ENCODE results near the gene ST3GAL3.

DNA sequence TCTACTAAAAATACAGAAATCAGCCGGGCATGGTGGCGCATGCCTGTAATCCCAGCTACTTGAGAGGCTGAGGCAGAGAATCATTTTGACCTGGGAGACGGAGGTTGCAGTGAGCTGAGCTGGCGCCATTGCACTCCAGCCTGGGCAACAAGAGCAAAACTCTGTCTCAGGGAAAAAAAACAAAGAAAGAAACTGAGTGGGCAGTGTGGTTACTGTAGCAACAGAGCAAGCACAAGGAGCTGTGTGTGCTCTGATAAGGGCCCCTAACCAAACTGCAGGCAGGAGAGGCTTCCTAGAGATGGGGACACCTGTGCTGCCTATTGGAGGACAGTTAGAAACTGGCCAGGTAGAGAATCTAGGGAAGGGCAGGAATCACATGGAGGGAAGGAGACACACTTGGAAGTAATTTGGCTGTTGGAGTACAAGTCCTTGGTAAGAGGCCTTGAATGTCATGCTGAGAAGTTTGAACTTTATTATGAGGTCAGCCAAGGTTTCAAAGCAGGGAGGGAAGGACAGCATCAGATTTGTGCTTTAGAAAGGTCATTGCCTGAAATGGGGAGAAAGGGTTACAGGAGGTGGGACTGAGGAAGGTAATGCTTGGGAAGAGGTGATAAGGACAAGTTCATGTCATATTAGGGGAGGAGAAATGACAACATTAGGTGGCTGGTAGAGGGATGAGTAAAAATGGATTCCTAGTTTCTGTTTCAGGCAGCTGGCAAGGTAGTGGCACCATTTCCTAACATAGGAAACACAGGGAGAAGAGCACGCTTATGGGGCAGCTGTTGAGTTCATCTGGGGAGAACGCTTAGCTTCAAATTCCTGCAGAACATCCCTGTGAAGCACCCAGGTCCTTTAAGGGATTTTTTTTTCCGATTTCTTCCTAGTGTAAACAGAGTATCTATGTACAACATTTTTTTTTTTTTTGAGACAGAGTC is 157.0 kb downstream of the ST3GAL3 start:
- TF ChIP-seq JUND (IDR thresholded peaks at IDR 0.05), result no peak
- no peak for TF ChIP-seq SMC3 (IDR thresholded peaks at IDR 0.05; ENCODE audit: low read depth, low read length)
- no peak for TF ChIP-seq CTCF (IDR thresholded peaks at IDR 0.05)
- TF ChIP-seq, protein P1, sequence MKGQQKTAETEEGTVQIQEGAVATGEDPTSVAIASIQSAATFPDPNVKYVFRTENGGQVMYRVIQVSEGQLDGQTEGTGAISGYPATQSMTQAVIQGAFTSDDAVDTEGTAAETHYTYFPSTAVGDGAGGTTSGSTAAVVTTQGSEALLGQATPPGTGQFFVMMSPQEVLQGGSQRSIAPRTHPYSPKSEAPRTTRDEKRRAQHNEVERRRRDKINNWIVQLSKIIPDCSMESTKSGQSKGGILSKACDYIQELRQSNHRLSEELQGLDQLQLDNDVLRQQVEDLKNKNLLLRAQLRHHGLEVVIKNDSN (IDR thresholded peaks at IDR 0.05; ENCODE audit: borderline replicate concordance, low read depth), result no peak
- TF ChIP-seq GATA2 (CRISPR knock-in tag; IDR thresholded peaks at IDR 0.05), result no peak
- TF ChIP-seq RFX5 (IDR thresholded peaks at IDR 0.05; ENCODE audit: low read length), result no peak
- TF ChIP-seq NFIC (IDR thresholded peaks at IDR 0.05; ENCODE audit: borderline replicate concordance), result no peak
- no peak for TF ChIP-seq EP300 (IDR thresholded peaks at IDR 0.05; ENCODE audit: borderline replicate concordance in 1 of 2, low read depth in 1 of 2, low read length in 1 of 2)
- no peak for TF ChIP-seq TEAD4 (IDR thresholded peaks at IDR 0.05; ENCODE audit: borderline replicate concordance, insufficient read depth)
- TF ChIP-seq PBX3 (IDR thresholded peaks at IDR 0.05), result no peak
- no peak for TF ChIP-seq FOXJ3 (CRISPR knock-in tag; IDR thresholded peaks at IDR 0.05)
- no peak for TF ChIP-seq REST (IDR thresholded peaks at IDR 0.05; ENCODE audit: low read depth, low read length)
- TF ChIP-seq MXI1 (IDR thresholded peaks at IDR 0.05; ENCODE audit: low read depth, low read length), result no peak
- no peak for TF ChIP-seq POLR2AphosphoS5 (IDR thresholded peaks at IDR 0.05; ENCODE audit: low read depth, low read length)

All from SK-N-SH (cell line).